ENCODE measurements around the gene PTPN12. TPM values are rescaled to one million over a fixed set of nuclear protein-coding genes. Genes with fewer than 3 reads are reported as not detected.
"Not testable (repeated sequence)": the region's sequence is repeated elsewhere in the genome, so short reads cannot be mapped to it uniquely, and the experiment has no call there.

Gene PTPN12
- total and polyA plus RNA-seq, 2 donors: 24.9 to 79.1 TPM

GRCh38 chr7:77648742-77649338 lies 111.7 kb downstream of the PTPN12 start:
- no peak overlapping the region for H3K4me3 ChIP-seq (ENCODE audit: low read length in 2 of 2)
- whole genome bisulfite sequencing: 97% methylated on average over 6 of the region's 6 CpGs
- H3K36me3 ChIP-seq (ENCODE audit: control insufficient read depth in 2 of 2, insufficient read depth in 2 of 2, low read length in 1 of 2): no peaks in the 10 kb centered on the region
- H3K27me3 ChIP-seq (ENCODE audit: control insufficient read depth in 2 of 2, insufficient read depth in 1 of 2, low read length in 1 of 2): no peaks in the 10 kb centered on the region
- H3K27ac ChIP-seq (ENCODE audit: low read depth in 1 of 2, low read length in 1 of 2): no peak overlapping the region
- no peaks in the 10 kb centered on the region for H3K9me3 ChIP-seq (ENCODE audit: control insufficient read depth in 2 of 2, insufficient read depth in 1 of 2, low read length in 1 of 2)
- H3K4me1 ChIP-seq (ENCODE audit: control insufficient read depth in 2 of 2, insufficient read depth in 2 of 2, low read length in 2 of 2): no peaks in the 10 kb centered on the region
- no peak for DNase-seq (ENCODE audit: low read depth in 6 of 9, low spot score in 9 of 9)

- Histone ChIP-seq H3K27me3 (ENCODE audit: control insufficient read depth in 2 of 2, insufficient read depth in 1 of 2, low read length in 1 of 2) (no peaks in the 10 kb centered on the region), H3K4me1 (ENCODE audit: control insufficient read depth in 2 of 2, insufficient read depth in 2 of 2, low read length in 2 of 2) (no peaks in the 10 kb centered on the region), H3K9me3 (ENCODE audit: control insufficient read depth in 2 of 2, insufficient read depth in 1 of 2, low read length in 1 of 2) (no peaks in the 10 kb centered on the region), H3K4me3 (ENCODE audit: low read length in 2 of 2) (no peak overlapping the region), H3K27ac (ENCODE audit: low read depth in 1 of 2, low read length in 1 of 2) (no peak overlapping the region), H3K36me3 (ENCODE audit: control insufficient read depth in 2 of 2, insufficient read depth in 2 of 2, low read length in 1 of 2) (no peaks in the 10 kb centered on the region)
- DNase-seq (ENCODE audit: low read depth in 6 of 9, low spot score in 9 of 9): no peak
- 97% methylated on average over 4 of the region's 4 CpGs for WGBS
Observed at GRCh38 chr7:77649716-77650349, 112.7 kb downstream of the PTPN12 start.

- WGBS: 39% methylated on average over 3 of the region's 3 CpGs
- peak in 7 of 9 donors; percentile 15 to 64 (median 38) for DNase-seq (ENCODE audit: low read depth in 6 of 9, low spot score in 9 of 9)
- H3K4me3 ChIP-seq (ENCODE audit: low read length in 2 of 2): no peak overlapping the region
Observed at GRCh38 chr7:77651575-77652162, 114.6 kb downstream of the PTPN12 start.

GRCh38 chr7:77652826-77653225 lies 115.7 kb downstream of the PTPN12 start:
- WGBS: 97% methylated on average over 12 of the region's 12 CpGs
- not testable (repeated sequence) for DNase-seq (ENCODE audit: low read depth in 6 of 9, low spot score in 9 of 9); H3K27me3 ChIP-seq (ENCODE audit: control insufficient read depth in 2 of 2, insufficient read depth in 1 of 2, low read length in 1 of 2); H3K36me3 ChIP-seq (ENCODE audit: control insufficient read depth in 2 of 2, insufficient read depth in 2 of 2, low read length in 1 of 2); H3K4me1 ChIP-seq (ENCODE audit: control insufficient read depth in 2 of 2, insufficient read depth in 2 of 2, low read length in 2 of 2); H3K27ac ChIP-seq (ENCODE audit: low read depth in 1 of 2, low read length in 1 of 2); H3K9me3 ChIP-seq (ENCODE audit: control insufficient read depth in 2 of 2, insufficient read depth in 1 of 2, low read length in 1 of 2); H3K4me3 ChIP-seq (ENCODE audit: low read length in 2 of 2)

More at GRCh38 chr7:77651575-77652162, 114.6 kb downstream of the PTPN12 start:
- Histone ChIP-seq H3K4me1 (ENCODE audit: control insufficient read depth in 2 of 2, insufficient read depth in 2 of 2, low read length in 2 of 2) (no peaks in the 10 kb centered on the region), H3K9me3 (ENCODE audit: control insufficient read depth in 2 of 2, insufficient read depth in 1 of 2, low read length in 1 of 2) (no peaks in the 10 kb centered on the region), H3K27ac (ENCODE audit: low read depth in 1 of 2, low read length in 1 of 2) (no peak overlapping the region), H3K27me3 (ENCODE audit: control insufficient read depth in 2 of 2, insufficient read depth in 1 of 2, low read length in 1 of 2) (no peaks in the 10 kb centered on the region), H3K36me3 (ENCODE audit: control insufficient read depth in 2 of 2, insufficient read depth in 2 of 2, low read length in 1 of 2) (peaks cover 0 to 2% of the 10 kb centered on the region in 2 donors)

- no peak overlapping the region for H3K4me3 ChIP-seq (ENCODE audit: low read length in 2 of 2)
- H3K36me3 ChIP-seq (ENCODE audit: control insufficient read depth in 2 of 2, insufficient read depth in 2 of 2, low read length in 1 of 2): peaks cover 0 to 2% of the 10 kb centered on the region in 2 donors
- DNase-seq (ENCODE audit: low read depth in 6 of 9, low spot score in 9 of 9): no peak
- H3K4me1 ChIP-seq (ENCODE audit: control insufficient read depth in 2 of 2, insufficient read depth in 2 of 2, low read length in 2 of 2): no peaks in the 10 kb centered on the region
- no peaks in the 10 kb centered on the region for H3K27me3 ChIP-seq (ENCODE audit: control insufficient read depth in 2 of 2, insufficient read depth in 1 of 2, low read length in 1 of 2)
- no peaks in the 10 kb centered on the region for H3K9me3 ChIP-seq (ENCODE audit: control insufficient read depth in 2 of 2, insufficient read depth in 1 of 2, low read length in 1 of 2)
- H3K27ac ChIP-seq (ENCODE audit: low read depth in 1 of 2, low read length in 1 of 2): no peak overlapping the region
- 95% methylated on average over 2 of the region's 2 CpGs for WGBS
Observed at GRCh38 chr7:77653572-77653971, 116.5 kb downstream of the PTPN12 start.

GRCh38 chr7:77655356-77655755 lies 118.3 kb downstream of the PTPN12 start:
- Histone ChIP-seq H3K4me3 (ENCODE audit: low read length in 2 of 2) (no peak overlapping the region), H3K9me3 (ENCODE audit: control insufficient read depth in 2 of 2, insufficient read depth in 1 of 2, low read length in 1 of 2) (no peaks in the 10 kb centered on the region), H3K4me1 (ENCODE audit: control insufficient read depth in 2 of 2, insufficient read depth in 2 of 2, low read length in 2 of 2) (no peaks in the 10 kb centered on the region), H3K27ac (ENCODE audit: low read depth in 1 of 2, low read length in 1 of 2) (no peak overlapping the region), H3K27me3 (ENCODE audit: control insufficient read depth in 2 of 2, insufficient read depth in 1 of 2, low read length in 1 of 2) (no peaks in the 10 kb centered on the region), H3K36me3 (ENCODE audit: control insufficient read depth in 2 of 2, insufficient read depth in 2 of 2, low read length in 1 of 2) (peaks cover 0 to 2% of the 10 kb centered on the region in 2 donors)
- DNase-seq (ENCODE audit: low read depth in 6 of 9, low spot score in 9 of 9): no peak
- 100% methylated on average over 1 of the region's 1 CpG for WGBS

GRCh38 chr7:77655836-77656455 lies 118.9 kb downstream of the PTPN12 start:
- H3K36me3 ChIP-seq (ENCODE audit: control insufficient read depth in 2 of 2, insufficient read depth in 2 of 2, low read length in 1 of 2): peaks cover 0 to 2% of the 10 kb centered on the region in 2 donors

GRCh38 chr7:77657427-77658224 lies 120.5 kb downstream of the PTPN12 start:
- Histone ChIP-seq H3K4me3 (ENCODE audit: low read length in 2 of 2) (no peak overlapping the region), H3K27me3 (ENCODE audit: control insufficient read depth in 2 of 2, insufficient read depth in 1 of 2, low read length in 1 of 2) (no peaks in the 10 kb centered on the region), H3K27ac (ENCODE audit: low read depth in 1 of 2, low read length in 1 of 2) (no peak overlapping the region), H3K36me3 (ENCODE audit: control insufficient read depth in 2 of 2, insufficient read depth in 2 of 2, low read length in 1 of 2) (peaks cover 0 to 2% of the 10 kb centered on the region in 2 donors), H3K4me1 (ENCODE audit: control insufficient read depth in 2 of 2, insufficient read depth in 2 of 2, low read length in 2 of 2) (no peaks in the 10 kb centered on the region), H3K9me3 (ENCODE audit: control insufficient read depth in 2 of 2, insufficient read depth in 1 of 2, low read length in 1 of 2) (no peaks in the 10 kb centered on the region)
- 82% methylated on average over 1 of the region's 1 CpG for WGBS
- peak in 8 of 9 donors; percentile 15 to 65 (median 31) for DNase-seq (ENCODE audit: low read depth in 6 of 9, low spot score in 9 of 9)

More at GRCh38 chr7:77655836-77656455, 118.9 kb downstream of the PTPN12 start:
- Histone ChIP-seq H3K27me3 (ENCODE audit: control insufficient read depth in 2 of 2, insufficient read depth in 1 of 2, low read length in 1 of 2) (no peaks in the 10 kb centered on the region), H3K4me3 (ENCODE audit: low read length in 2 of 2) (no peak overlapping the region), H3K9me3 (ENCODE audit: control insufficient read depth in 2 of 2, insufficient read depth in 1 of 2, low read length in 1 of 2) (no peaks in the 10 kb centered on the region), H3K4me1 (ENCODE audit: control insufficient read depth in 2 of 2, insufficient read depth in 2 of 2, low read length in 2 of 2) (no peaks in the 10 kb centered on the region), H3K27ac (ENCODE audit: low read depth in 1 of 2, low read length in 1 of 2) (no peak overlapping the region)
- DNase-seq (ENCODE audit: low read depth in 6 of 9, low spot score in 9 of 9): no peak
- 97% methylated on average over 9 of the region's 9 CpGs for WGBS

Measured in thymus (tissue), 11 donors.